ENCODE results near the gene AJAP1. TPM values are rescaled to one million over a fixed set of nuclear protein-coding genes. Genes with fewer than 3 reads are reported as not detected.

The AJAP1 gene
- total RNA-seq, 1 experiment from 2014 or later: not detected

- Histone ChIP-seq H4K20me1 (ENCODE audit: insufficient read depth) (no peaks in the 10 kb centered on the region), H3K27me3 (ENCODE audit: insufficient read depth, low read length) (no peaks in the 10 kb centered on the region), H3K9ac (ENCODE audit: low read length) (no peak overlapping the region), H3K9me2 (ENCODE audit: insufficient read depth) (no peaks in the 10 kb centered on the region), H3K36me3 (ENCODE audit: control insufficient read depth in 1 of 2, insufficient read depth in 2 of 2, low read length in 2 of 2) (no peaks in the 10 kb centered on the region), H3K4me1 (ENCODE audit: control insufficient read depth in 1 of 2, insufficient read depth in 2 of 2, low read length in 2 of 2) (no peaks in the 10 kb centered on the region), H2AFZ (ENCODE audit: low read depth, low read length, poor library complexity, severe bottlenecking) (no peak overlapping the region), H3K9me3 (ENCODE audit: control insufficient read depth in 1 of 2, insufficient read depth in 1 of 2, low read depth in 1 of 2, low read length in 2 of 2) (no peaks in the 10 kb centered on the region), H3K4me3 (replicated peaks in 1 of 2; ENCODE audit: low read depth in 1 of 2, low read length in 2 of 2) (no peak overlapping the region), H3K27ac (ENCODE audit: low read depth, low read length) (no peak overlapping the region), H3K4me2 (ENCODE audit: low read length) (no peak overlapping the region), H3K79me2 (ENCODE audit: insufficient read depth, low read length) (no peaks in the 10 kb centered on the region)
- TF ChIP-seq CTCF (IDR thresholded peaks at IDR 0.05 in 2 of 3, conservative IDR thresholded peaks at IDR 0.05 in 1 of 3; ENCODE audit: borderline replicate concordance in 1 of 3, insufficient read depth in 1 of 3, low read depth in 2 of 3, low read length in 2 of 3) (no peak), ZFX (IDR thresholded peaks at IDR 0.05) (no peak)
- ChIA-PET POLR2A (no interaction called here), RAD21 (ENCODE audit: low non-redundant PET in 1 of 2, low total read pairs in 2 of 2, uncharacterized antibody in 2 of 2, unreplicated experiment in 2 of 2) (no interaction called here), CTCF (no interaction called here)
- DNase-seq (ENCODE audit: low read depth, low spot score) (no peak), ATAC-seq (no peak)
- no TSS peak for BruUV-seq (replicated peaks)
- intact Hi-C loops (cut with micrococcal nuclease): no loop called here
Observed at GRCh38 chr1:4792565-4792964, 138.2 kb downstream of the AJAP1 start.

GRCh38 chr1:4794020-4794780 lies 139.8 kb downstream of the AJAP1 start:
- ATAC-seq: no peak
- no peak overlapping the region for H3K4me3 ChIP-seq (replicated peaks in 1 of 2; ENCODE audit: low read depth in 1 of 2, low read length in 2 of 2)
- ChIA-PET RAD21 (ENCODE audit: low non-redundant PET in 1 of 2, low total read pairs in 2 of 2, uncharacterized antibody in 2 of 2, unreplicated experiment in 2 of 2) (no interaction called here), POLR2A (no interaction called here), CTCF (no interaction called here)
- TF ChIP-seq ZBTB33 (IDR thresholded peaks at IDR 0.05; ENCODE audit: extremely low read depth, insufficient replicate concordance, low read length) (no peak), RAD21 (IDR thresholded peaks at IDR 0.05; ENCODE audit: low read depth) (no peak), FOSL1 (IDR thresholded peaks at IDR 0.05; ENCODE audit: low read depth) (no peak), YY1 (IDR thresholded peaks at IDR 0.05; ENCODE audit: extremely low read depth, insufficient replicate concordance, low read depth, low read length) (no peak), ATF3 (IDR thresholded peaks at IDR 0.05) (no peak), EZH2phosphoT487 (IDR thresholded peaks at IDR 0.05; ENCODE audit: borderline replicate concordance) (no peak), ZNF274 (IDR thresholded peaks at IDR 0.05; ENCODE audit: low read depth, low read length) (no peak), POLR2AphosphoS5 (IDR thresholded peaks at IDR 0.05; ENCODE audit: low read depth, low read length) (no peak), SP1 (IDR thresholded peaks at IDR 0.05; ENCODE audit: low read depth) (no peak), SIN3A (IDR thresholded peaks at IDR 0.05; ENCODE audit: low read depth) (no peak), JUND (IDR thresholded peaks at IDR 0.05) (no peak), CBX3 (IDR thresholded peaks at IDR 0.05; ENCODE audit: low read depth) (no peak), SRF (IDR thresholded peaks at IDR 0.05; ENCODE audit: low read depth) (no peak), CEBPB (IDR thresholded peaks at IDR 0.05; ENCODE audit: low read depth) (no peak), MAX (IDR thresholded peaks at IDR 0.05) (no peak), POLR2A (IDR thresholded peaks at IDR 0.05; ENCODE audit: borderline replicate concordance, extremely low read depth, insufficient read depth, insufficient read length) (no peak), ELF1 (IDR thresholded peaks at IDR 0.05; ENCODE audit: borderline replicate concordance, low read depth) (no peak)
- intact Hi-C loops (cut with micrococcal nuclease): no loop called here
- no peaks in the 10 kb centered on the region for H4K20me1 ChIP-seq (ENCODE audit: insufficient read depth)
- H3K79me2 ChIP-seq (ENCODE audit: insufficient read depth, low read length): no peaks in the 10 kb centered on the region
- H3K4me2 ChIP-seq (ENCODE audit: low read length): no peak overlapping the region
- H3K27me3 ChIP-seq (ENCODE audit: insufficient read depth, low read length): no peaks in the 10 kb centered on the region
- H3K9me2 ChIP-seq (ENCODE audit: insufficient read depth): no peaks in the 10 kb centered on the region
- no peaks in the 10 kb centered on the region for H3K36me3 ChIP-seq (ENCODE audit: control insufficient read depth in 1 of 2, insufficient read depth in 2 of 2, low read length in 2 of 2)
- no peak overlapping the region for H3K9ac ChIP-seq (ENCODE audit: low read length)
- no peak overlapping the region for H3K27ac ChIP-seq (ENCODE audit: low read depth, low read length)
- H2AFZ ChIP-seq (ENCODE audit: low read depth, low read length, poor library complexity, severe bottlenecking): no peak overlapping the region
- no peak for DNase-seq (ENCODE audit: low read depth, low spot score)
- no peaks in the 10 kb centered on the region for H3K9me3 ChIP-seq (ENCODE audit: control insufficient read depth in 1 of 2, insufficient read depth in 1 of 2, low read depth in 1 of 2, low read length in 2 of 2)
- BruUV-seq (replicated peaks): no TSS peak
- H3K4me1 ChIP-seq (ENCODE audit: control insufficient read depth in 1 of 2, insufficient read depth in 2 of 2, low read length in 2 of 2): no peaks in the 10 kb centered on the region

Measured in HCT116 (cell line).